Endometrial microvascular endothelial cells (primary cell): ENCODE data around the gene LHFPL6. TPM values are rescaled to one million over a fixed set of nuclear protein-coding genes. Genes with fewer than 3 reads are reported as not detected.

ENCODE experiments used
- in situ Hi-C: cut with HindIII; loops from 2 replicates; pipeline ENCODE4 v1.10.0; 2017; ENCODE audit warnings: low sequenced_read_pairs, low pct_unique_long_range_greater_than_20kb; ENCODE audit errors: inconsistent ontology term
- total RNA-seq: library from RNA; depleted of rRNA; stranded (reverse); fragments of >200 nt; gene quantifications from one replicate; pipeline ENCODE4 v1.2.3, GENCODE V29; 2015; ENCODE audit errors: inconsistent ontology term

The LHFPL6 gene
- total RNA-seq, 1 donor from 2014 or later = 24.9 TPM

- in situ Hi-C loops = no loop called here
Measured at GRCh38 chr13:39407786-39408185, 195.2 kb downstream of the LHFPL6 start.

DNA sequence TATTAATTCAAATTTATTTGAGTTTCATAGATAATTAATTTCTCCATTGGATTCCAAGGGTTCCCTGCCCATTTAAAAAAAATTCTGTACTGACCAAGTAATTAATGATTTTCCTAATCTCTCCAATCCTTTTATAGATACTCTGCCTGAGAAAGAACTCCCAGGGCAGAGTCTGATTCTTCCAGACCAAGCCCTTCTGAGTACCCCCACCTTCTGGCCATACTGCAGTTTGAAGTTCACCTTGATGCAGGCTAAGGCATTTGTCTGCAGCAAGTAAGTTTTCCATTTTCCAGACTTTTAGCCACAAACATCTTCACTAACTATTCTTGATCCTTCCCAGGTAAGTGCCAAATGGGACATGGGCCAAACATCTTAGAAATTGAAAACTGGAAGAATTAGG, 195.9 kb downstream of the LHFPL6 start:
- in situ Hi-C loops = no loop called here

DNA sequence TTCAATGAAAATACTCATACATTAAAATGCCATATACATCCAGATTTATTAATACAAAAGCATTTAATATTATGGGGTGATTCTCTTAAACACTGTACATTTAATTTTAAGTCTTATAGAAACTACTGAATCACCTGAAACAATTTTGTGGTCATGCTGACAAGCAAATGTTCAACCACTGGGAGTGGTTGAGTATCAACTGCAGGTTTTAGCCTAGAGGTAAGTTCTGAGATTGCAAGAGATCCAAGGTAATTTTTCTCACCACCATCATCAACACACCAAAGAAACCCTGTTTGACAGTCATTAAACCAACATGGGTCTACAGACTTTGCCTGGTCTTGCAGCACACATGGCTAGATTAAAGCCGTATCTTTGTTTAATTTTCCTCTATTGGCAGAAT, 196.3 kb downstream of the LHFPL6 start:
- in situ Hi-C loops = no loop called here

DNA sequence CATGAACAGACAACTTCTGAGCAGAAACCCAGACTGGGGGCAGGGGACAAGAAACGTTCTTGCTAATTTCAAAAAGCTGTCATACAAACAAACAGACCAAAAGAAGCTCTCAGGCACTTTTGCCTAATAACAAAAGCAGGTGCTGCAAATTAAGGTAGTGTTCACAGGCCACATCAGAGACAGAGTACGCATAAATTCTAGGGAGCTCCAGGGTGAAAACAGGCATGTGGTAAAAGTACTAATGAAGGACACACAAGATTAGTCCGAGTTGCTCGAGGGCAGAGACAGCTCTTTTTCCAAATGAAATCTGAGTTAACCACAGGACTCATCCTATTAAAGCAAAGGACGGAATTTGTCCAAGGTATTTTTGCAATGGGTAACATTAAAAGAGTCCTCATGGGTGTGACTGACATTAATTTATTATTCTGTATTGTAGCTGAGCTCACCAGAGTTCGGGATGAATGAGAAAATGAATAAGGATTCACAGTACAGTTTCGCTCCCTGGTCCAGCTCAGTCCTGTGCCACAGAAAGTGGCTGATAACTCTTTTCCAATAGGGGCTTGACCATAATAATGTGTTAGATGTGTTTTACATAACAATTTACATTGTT, 197.3 kb downstream of the LHFPL6 start:
- in situ Hi-C loops = no loop called here

DNA sequence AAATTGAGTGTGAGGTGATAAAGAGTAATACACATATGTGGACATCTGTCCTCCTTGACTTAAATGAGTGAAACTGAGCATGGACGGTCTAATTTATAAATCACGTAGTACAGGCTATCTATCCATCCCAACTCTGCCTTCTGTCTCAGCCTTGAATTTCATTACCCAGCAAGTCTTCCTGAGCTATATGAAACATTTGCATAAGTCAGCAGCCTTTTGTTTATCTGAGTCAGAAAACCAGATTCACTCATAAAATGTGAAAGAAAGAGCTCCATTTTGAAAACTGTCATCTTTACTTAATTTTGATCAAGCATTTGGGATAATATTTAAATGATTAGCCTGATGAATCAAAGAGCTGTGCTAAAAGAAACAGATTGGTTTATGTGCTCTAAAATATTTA, 197.9 kb downstream of the LHFPL6 start:
- in situ Hi-C loops = no loop called here

- in situ Hi-C loops = no loop called here
Measured at GRCh38 chr13:39403106-39403505, 199.9 kb downstream of the LHFPL6 start.

DNA sequence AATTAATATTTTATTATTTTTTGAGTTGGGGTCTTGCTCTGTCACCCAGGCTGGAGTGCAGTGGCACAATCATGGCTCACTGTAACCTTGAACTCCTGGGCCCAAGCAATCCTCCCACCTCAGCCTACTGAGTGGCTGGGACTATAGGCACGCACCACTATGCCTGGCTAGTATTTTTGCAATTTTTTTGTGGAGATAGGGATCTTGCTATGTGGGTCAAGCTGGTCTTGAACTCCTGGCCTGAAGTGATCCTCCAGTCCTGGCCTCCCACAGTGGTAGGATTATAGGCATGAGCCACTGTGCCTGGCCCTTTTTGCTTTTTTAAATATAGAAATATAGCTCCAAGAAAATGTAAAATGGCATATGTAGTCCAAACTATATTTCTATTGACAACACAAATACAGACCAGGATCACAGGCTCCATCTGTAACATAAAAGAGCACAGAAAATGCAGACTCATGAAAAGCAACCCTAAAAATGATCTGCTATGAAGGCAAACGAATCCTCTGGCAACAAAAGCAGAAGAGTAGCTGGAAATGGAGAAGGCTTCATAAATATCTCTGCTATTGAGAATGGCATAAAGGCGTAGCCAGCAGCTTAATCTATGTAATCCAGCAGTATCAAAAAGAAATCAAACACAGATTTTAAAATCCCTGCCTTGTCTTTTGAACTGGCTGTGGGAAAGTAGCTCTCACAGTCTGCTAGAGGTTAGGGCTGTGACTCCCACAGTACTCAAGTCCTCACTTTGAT, 200.6 kb downstream of the LHFPL6 start:
- in situ Hi-C loops = no loop called here

- in situ Hi-C loops = no loop called here
Measured at GRCh38 chr13:39401756-39402155, 201.2 kb downstream of the LHFPL6 start.

GRCh38 chr13:39401046-39401705, 201.8 kb downstream of the LHFPL6 start:
- in situ Hi-C loops = no loop called here

DNA sequence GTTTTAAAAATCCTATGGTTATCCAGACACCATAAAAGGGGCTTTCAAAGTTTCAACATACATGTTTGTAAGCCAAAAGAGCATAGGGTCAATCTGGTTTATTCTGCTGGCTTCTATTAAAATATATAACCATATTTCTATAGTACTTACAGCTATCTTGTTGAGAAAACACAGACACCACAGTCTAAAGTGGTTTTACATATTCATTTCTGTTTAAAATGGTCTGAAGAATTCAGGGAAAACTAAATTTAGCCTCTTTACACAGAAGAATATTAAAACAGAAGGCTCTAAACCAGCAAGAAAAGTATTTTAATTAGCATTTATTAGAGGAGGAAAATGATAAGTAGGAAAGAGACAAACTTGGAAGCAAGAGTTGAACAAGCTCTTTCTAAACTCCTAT, 203.9 kb downstream of the LHFPL6 start:
- in situ Hi-C loops = no loop called here

DNA sequence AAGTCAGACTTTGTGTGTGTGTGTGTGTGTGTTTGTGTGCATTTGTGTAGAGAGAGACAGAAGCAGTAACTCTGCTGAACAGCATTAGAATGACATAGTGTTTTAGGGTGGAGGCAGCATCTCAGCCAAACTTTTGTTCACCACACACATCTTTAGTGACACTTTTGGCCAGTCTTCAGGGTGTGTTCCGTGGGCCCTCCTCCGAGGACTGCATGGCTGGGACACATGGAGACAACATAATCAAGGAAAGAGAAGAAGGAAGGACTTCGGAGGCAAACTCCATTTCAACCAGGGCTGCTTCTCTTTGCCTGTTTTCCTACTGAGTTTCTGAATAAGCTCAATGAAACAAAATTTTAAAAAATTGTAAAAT, 205.1 kb downstream of the LHFPL6 start:
- in situ Hi-C loops = no loop called here

GRCh38 chr13:39397226-39397895, 205.6 kb downstream of the LHFPL6 start:
- in situ Hi-C loops = no loop called here

- in situ Hi-C loops = no loop called here
Measured at GRCh38 chr13:39394796-39395678, 208.0 kb downstream of the LHFPL6 start.

- in situ Hi-C loops = no loop called here
Measured at GRCh38 chr13:39391761-39392160, 211.2 kb downstream of the LHFPL6 start.

- in situ Hi-C loops = no loop called here
Measured at GRCh38 chr13:39389013-39389412, 214.0 kb downstream of the LHFPL6 start.

DNA sequence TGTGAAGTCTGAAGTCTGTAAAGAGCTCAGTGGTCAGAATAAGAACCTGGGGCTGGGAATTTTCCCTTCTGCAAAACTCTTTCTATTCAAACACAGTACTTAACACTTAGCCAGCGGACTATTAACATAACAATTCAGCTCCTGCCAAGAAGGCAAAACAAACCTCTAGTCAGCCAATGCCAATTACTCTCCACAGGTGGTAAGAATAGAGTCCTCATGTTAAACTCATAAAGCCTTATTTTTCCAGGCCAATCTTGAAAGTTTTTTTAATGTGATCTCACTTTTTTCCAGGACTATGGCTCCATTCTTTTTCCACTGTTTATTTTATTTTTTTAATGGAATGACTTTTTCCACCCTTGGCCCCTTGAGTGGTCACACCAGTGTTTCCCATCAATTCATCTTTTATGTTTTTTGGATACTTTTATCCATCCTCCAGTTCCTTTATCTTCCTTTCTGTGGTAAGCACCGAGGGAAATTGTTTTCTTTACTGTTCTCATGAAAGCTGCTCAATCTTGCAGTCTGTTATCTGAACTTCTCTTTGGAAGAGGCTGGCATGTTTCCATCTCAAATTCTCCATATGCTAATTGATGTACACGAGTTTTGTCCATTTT, 217.3 kb downstream of the LHFPL6 start:
- in situ Hi-C loops = no loop called here

GRCh38 chr13:39385154-39385553, 217.8 kb downstream of the LHFPL6 start:
- in situ Hi-C loops = no loop called here

GRCh38 chr13:39381456-39381855, 221.5 kb downstream of the LHFPL6 start:
- in situ Hi-C loops = no loop called here
